Sigmoid colon (tissue), 7 donors: ENCODE data around the gene TRAF3IP3. TPM values are rescaled to one million over a fixed set of nuclear protein-coding genes. Genes with fewer than 3 reads are reported as not detected.

ENCODE experiments used
- DNase-seq: peaks from one replicate; pipeline ENCODE4 v3.0.0-alpha.2; 2019
- H3K27ac ChIP-seq, 4 donors: fragments of 200-600 bp; sonication (generic); one replicate each; pipeline ENCODE4 v1.5.1; 2016 to 2019; ENCODE audit warnings: mild to moderate bottlenecking in 1 of 4
- H3K27me3 ChIP-seq, 3 donors: fragments of 200-600 bp; sonication (generic); one replicate each; pipeline ENCODE4 v1.5.1; 2019; ENCODE audit warnings: mild to moderate bottlenecking in 1 of 3
- H3K36me3 ChIP-seq, 4 donors: fragments of 200-600 bp; sonication (generic); one replicate each; pipeline ENCODE4 v1.5.1; 2016 to 2019
- H3K4me1 ChIP-seq, 4 donors: fragments of 200-600 bp; sonication (generic); one replicate each; pipeline ENCODE4 v1.5.1; 2017 to 2019
- H3K4me3 ChIP-seq, 4 donors: fragments of 200-600 bp; sonication (generic); one replicate each; pipeline ENCODE4 v1.5.1; 2017 to 2019; ENCODE audit warnings: mild to moderate bottlenecking in 2 of 4, moderate library complexity in 1 of 4
- H3K9me3 ChIP-seq, 4 donors: fragments of 200-600 bp in 3 of 4; sonication (generic) in 3 of 4; one replicate each; pipeline versions ENCODE4 v1.5.1 to v1.6.1; 2013 to 2019
- CTCF ChIP-seq, 4 experiments: fragments of 450-650 bp in 3 of 4; fragments of 200-600 bp in 1 of 4; IDR thresholded peaks; one replicate each; pipeline ENCODE4 v1.5.1; 2016 to 2019; ENCODE audit warnings: antibody characterized with exemption in 4 of 4, mild to moderate bottlenecking in 3 of 4, moderate library complexity in 2 of 4
- EP300 ChIP-seq, 4 donors: sonication (generic); formaldehyde crosslinking; IDR thresholded peaks; one replicate each; pipeline ENCODE4 v1.6.1; 2017; ENCODE audit warnings: antibody characterized with exemption in 4 of 4
- POLR2A ChIP-seq, 2 donors: fragments of 450-650 bp; IDR thresholded peaks; one replicate each; pipeline ENCODE4 v1.6.1; 2016; ENCODE audit warnings: antibody characterized with exemption in 2 of 2, mild to moderate bottlenecking in 2 of 2, moderate library complexity in 2 of 2
- POLR2AphosphoS5 ChIP-seq, 4 donors: sonication (generic); formaldehyde crosslinking; IDR thresholded peaks; one replicate each; pipeline ENCODE4 v1.6.1; 2017; ENCODE audit warnings: antibody characterized with exemption in 4 of 4
- WGBS, 2 donors: extraction: QIAGEN DNeasy Blood & Tissue Kit; methylation state at CpG; one replicate each; pipeline ENCODE4 v1.1.7; 2013; 5-methylcytosine and 5-hydroxymethylcytosine counted together
- intact Hi-C: fragments of 100-400 bp; cut with DNase I; formaldehyde crosslinking; loops from one replicate; pipeline ENCODE4 v1.15.1; 2023
- polyA plus RNA-seq, 3 donors: library from polyadenylated mRNA; stranded (reverse); fragments of 200-250 nt; gene quantifications; one replicate each; pipeline ENCODE4 v1.2.3, GENCODE V29; 2013
- total RNA-seq, 4 donors: library from RNA; depleted of rRNA; stranded (reverse); fragments of >200 nt; gene quantifications; one replicate each; pipeline ENCODE4 v1.1.0, GENCODE V29; 2016
- donor health status: healthy with polysubstance abuse.
- donor health status: Bipolar disorder and iron deficiency.
- donor health status: healthy.

Gene TRAF3IP3
- total and polyA plus RNA-seq, 7 donors = 1.1 to 43.7 (median 1.7) TPM

- peak overlapping the region in 2 of 4 donors; percentile 10 to 13 for H3K4me3 ChIP-seq
- no peaks in the 10 kb centered on the region for H3K36me3 ChIP-seq
- H3K9me3 ChIP-seq = no peaks in the 10 kb centered on the region
- H3K27ac ChIP-seq = peak overlapping the region; percentile 64 to 81 (median 80)
- DNase-seq = peak; percentile 88
- intact Hi-C loops = loop anchor here (2.0 to 10.0 kb wide), 2 partner anchors 15 to 55 kb away; partner anchors contain the start of genes C1orf74 and UTP25
- WGBS, 2 donors = 30 to 72% methylated on average over 13 of the region's 13 CpGs
- no peaks in the 10 kb centered on the region for H3K27me3 ChIP-seq
- TF ChIP-seq POLR2AphosphoS5 (IDR thresholded peaks at IDR 0.05) (peak; percentile 87 to 96 (median 94)), EP300 (IDR thresholded peaks at IDR 0.05) (peak; percentile 45 to 81 (median 64)), CTCF (IDR thresholded peaks at IDR 0.05) (no peak)
- peaks cover 0 to 37% (median 30%) of the 10 kb centered on the region in 4 donors for H3K4me1 ChIP-seq
Measured at GRCh38 chr1:209769171-209769904, 13.5 kb downstream of the TRAF3IP3 start.

- intact Hi-C loops = loop anchor here (2.0 to 10.0 kb wide), 2 partner anchors 15 to 55 kb away; partner anchors contain the start of genes C1orf74 and UTP25
- Histone ChIP-seq H3K4me1 (peaks cover 0 to 37% (median 30%) of the 10 kb centered on the region in 4 donors), H3K4me3 (peak overlapping the region in 1 of 4 donors; percentile 13), H3K27ac (peak overlapping the region; percentile 64 to 81 (median 80)), H3K36me3 (no peaks in the 10 kb centered on the region), H3K27me3 (no peaks in the 10 kb centered on the region), H3K9me3 (no peaks in the 10 kb centered on the region)
- DNase-seq = no peak
- WGBS, 2 donors = 49 to 75% methylated on average over 7 of the region's 7 CpGs
- TF ChIP-seq EP300 (IDR thresholded peaks at IDR 0.05) (no peak), POLR2AphosphoS5 (IDR thresholded peaks at IDR 0.05) (no peak), CTCF (IDR thresholded peaks at IDR 0.05) (no peak), POLR2A (IDR thresholded peaks at IDR 0.05) (no peak)
Measured at GRCh38 chr1:209769971-209770370, 14.1 kb downstream of the TRAF3IP3 start.

- 96 to 98% methylated on average over 17 of the region's 17 CpGs for WGBS, 2 donors
- TF ChIP-seq POLR2AphosphoS5 (IDR thresholded peaks at IDR 0.05) = no peak
- TF ChIP-seq POLR2A (IDR thresholded peaks at IDR 0.05) = no peak
- TF ChIP-seq CTCF (IDR thresholded peaks at IDR 0.05) = no peak
- H3K9me3 ChIP-seq = no peaks in the 10 kb centered on the region
- intact Hi-C loops = no loop called here
- H3K36me3 ChIP-seq = no peaks in the 10 kb centered on the region
- peaks cover 0 to 37% (median 30%) of the 10 kb centered on the region in 4 donors for H3K4me1 ChIP-seq
- H3K27ac ChIP-seq = no peak overlapping the region
- no peaks in the 10 kb centered on the region for H3K27me3 ChIP-seq
- H3K4me3 ChIP-seq = no peak overlapping the region
- no peak for DNase-seq
Measured at GRCh38 chr1:209770636-209771415, 15.0 kb downstream of the TRAF3IP3 start.

GRCh38 chr1:209772126-209772525 is 16.3 kb downstream of the TRAF3IP3 start:
- Histone ChIP-seq H3K27ac (no peak overlapping the region), H3K27me3 (no peaks in the 10 kb centered on the region), H3K4me1 (peaks cover 0 to 37% (median 30%) of the 10 kb centered on the region in 4 donors), H3K9me3 (no peaks in the 10 kb centered on the region), H3K4me3 (no peak overlapping the region), H3K36me3 (no peaks in the 10 kb centered on the region)
- 52 to 67% methylated on average over 6 of the region's 6 CpGs for WGBS, 2 donors
- TF ChIP-seq POLR2A (IDR thresholded peaks at IDR 0.05) (no peak), CTCF (IDR thresholded peaks at IDR 0.05) (no peak), EP300 (IDR thresholded peaks at IDR 0.05) (no peak), POLR2AphosphoS5 (IDR thresholded peaks at IDR 0.05) (no peak)
- no peak for DNase-seq
- intact Hi-C loops = no loop called here
